Activated CD4-positive, alpha-beta T cell treated with anti-CD3 and anti-CD28 coated beads, Interleukin-2, amount 50 U/mL, for 16 hours (primary cell): ENCODE data around the gene OR4D9.
A peak's percentile ranks its signal among the peaks of the same experiment; 100 is the strongest.
"Not testable (repeated sequence)": the region's sequence is repeated elsewhere in the genome, so short reads cannot be mapped to it uniquely, and the experiment has no call there.

Source experiments
- DNase-seq: peaks from one replicate; pipeline ENCODE4 v3.0.0-alpha.2; 2020

Gene OR4D9

DNA sequence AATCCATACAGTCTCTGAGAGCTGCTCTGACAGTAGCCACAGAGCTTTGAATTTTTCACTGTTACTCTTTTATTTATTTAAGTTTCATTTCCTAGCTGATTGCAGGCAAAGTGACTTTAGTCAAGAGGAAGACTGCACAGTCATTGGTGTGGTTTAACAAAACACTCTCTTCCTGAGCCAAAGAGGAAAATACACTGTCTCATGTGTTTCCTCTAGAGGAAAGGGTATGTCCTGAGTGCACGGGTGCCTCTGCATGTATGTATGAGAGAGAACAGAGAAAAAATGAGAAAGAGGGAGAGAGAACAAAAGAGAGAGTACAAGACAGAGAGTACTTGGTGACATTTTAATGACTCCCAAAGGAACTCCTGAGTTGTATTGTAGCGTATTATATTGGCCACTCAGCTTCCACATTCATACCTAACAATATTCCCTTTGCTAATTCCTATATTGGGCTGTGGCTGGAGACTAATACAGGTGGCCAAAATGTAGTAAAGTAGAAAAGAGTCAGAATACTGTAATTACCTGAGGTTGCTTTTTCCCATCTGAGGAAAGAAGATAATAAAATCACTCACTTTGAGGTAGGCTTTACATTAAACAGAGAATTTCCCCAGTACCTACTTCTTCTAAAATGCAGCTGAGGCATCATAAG lies at the start of gene OR4D9:
TSS of gene OR4D9 (plus strand) at position 599 of the 649 bp plus-strand sequence. CDS start 3,374 bp downstream, outside the sequence.
- DNase-seq, result peak; percentile 20

DNA sequence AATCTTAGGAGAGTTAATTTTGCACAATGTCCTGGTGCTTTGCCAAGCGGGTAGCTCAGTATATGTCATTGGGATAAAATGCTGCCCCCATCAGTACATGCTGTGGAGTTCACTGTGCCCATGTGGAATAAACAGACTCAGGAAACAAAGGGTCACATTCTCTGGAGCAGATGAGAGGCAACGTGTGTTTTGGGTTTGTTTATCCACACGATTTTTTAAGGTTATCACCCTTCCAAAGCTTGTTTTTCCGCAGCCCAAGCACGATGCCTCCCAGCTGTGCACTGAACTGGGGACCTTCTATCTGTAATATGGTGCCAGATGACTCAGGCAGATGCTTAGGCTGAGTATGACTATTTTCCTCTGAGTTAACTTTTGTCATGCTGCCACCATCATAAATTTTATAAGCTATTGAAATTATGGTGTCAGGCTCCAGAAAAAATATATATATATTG lies 48.1 kb upstream of the OR4D9 start:
- no peak for DNase-seq

GRCh38 chr11:59473015-59473414 lies 38.3 kb upstream of the OR4D9 start, which contains the start of gene OR4D10:
TSS of gene OR4D10 (plus strand) at chr11:59473315. CDS start at chr11:59477430, 4,115 bp downstream.
- DNase-seq, result no peak

- no peak for DNase-seq
Measured at GRCh38 chr11:59475176-59475575, 36.2 kb upstream of the OR4D9 start.

DNA sequence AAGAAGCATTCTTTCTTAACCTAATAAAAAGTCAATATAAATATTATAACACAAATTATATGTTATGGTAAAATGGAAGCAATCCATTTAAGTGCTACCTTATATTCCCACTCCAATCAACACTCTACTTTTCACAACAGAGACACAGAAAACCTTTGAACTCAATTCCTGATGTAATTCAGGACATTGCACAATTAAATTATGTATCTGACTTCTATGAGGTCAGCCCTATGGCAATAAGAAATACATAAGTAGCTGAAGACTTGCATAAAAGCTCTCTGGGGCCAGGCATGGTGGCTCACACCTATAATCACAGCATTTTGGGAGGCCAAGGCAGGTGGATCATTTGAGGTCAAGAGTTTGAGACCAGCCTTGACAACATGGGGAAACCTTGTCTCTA lies 31.4 kb upstream of the OR4D9 start:
- no peak for DNase-seq

DNA sequence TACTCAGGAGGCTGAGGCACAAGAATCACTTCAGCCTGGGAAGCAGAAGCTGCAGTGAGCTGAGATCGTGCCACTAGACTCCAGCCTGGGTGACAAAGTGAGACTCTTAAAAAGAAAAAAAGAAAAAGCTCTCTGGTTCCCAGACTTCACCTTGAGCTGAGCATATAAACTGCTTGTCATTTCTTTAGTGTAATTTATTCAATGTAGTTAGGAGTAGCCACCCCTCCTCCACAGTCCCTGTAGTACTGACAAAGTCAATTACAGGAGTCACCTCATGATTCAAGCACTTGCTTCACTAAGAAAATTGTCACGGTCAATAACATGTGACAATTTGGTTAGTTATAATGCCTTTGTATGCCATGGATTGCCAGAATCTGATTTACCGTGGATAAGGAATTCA lies 31.0 kb upstream of the OR4D9 start:
- no peak for DNase-seq

DNA sequence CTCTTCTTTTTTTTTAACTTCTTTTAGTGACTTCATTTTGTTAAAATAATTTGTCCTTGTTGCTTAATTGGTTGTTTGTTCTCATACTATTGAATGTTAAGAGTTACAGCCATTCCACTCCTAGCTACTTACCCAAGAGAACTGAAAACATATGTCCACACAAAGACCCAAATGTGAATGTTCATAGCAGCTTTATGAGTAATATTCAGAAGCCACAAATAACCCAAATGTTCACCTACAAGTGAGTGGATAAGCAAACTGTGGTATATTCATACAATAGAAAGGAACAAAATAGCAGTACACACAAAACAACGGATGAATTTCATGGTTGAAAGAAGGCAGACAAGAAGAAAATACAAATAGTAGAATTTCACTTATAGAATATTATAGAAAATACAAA lies 9.4 kb upstream of the OR4D9 start:
- peak; percentile 12 for DNase-seq

DNA sequence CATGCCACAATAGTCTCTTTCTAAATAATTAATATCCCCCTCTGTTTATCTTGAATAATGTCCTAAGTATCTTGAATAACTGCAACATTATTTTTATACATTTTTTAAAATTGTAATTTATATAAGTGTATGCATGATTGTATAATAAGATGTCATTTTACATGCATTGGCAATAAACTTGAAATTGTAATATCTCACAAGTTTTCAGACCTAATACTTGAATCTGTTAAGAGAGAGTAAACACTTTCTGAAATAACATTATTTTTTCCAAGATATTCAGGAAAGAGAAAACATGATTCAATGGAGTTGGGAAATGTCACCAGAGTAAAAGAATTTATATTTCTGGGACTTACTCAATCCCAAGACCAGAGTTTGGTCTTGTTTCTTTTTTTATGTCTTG lies 8.1 kb upstream of the OR4D9 start, which contains the start of gene OR4D11:
TSS of gene OR4D11 (plus strand) at position 301 of the 400 bp plus-strand sequence. CDS start at position 301, 0 bp downstream.
- DNase-seq, result no peak

GRCh38 chr11:59511675-59512074 lies 336 bp downstream of the OR4D9 start:
- DNase-seq, result no peak

GRCh38 chr11:59520139-59520538 lies 8.8 kb downstream of the OR4D9 start:
- not testable (repeated sequence) for DNase-seq

- no peak for DNase-seq
Measured at GRCh38 chr11:59520741-59521140, 9.4 kb downstream of the OR4D9 start.

GRCh38 chr11:59523541-59523940 lies 12.2 kb downstream of the OR4D9 start:
- no peak for DNase-seq

DNA sequence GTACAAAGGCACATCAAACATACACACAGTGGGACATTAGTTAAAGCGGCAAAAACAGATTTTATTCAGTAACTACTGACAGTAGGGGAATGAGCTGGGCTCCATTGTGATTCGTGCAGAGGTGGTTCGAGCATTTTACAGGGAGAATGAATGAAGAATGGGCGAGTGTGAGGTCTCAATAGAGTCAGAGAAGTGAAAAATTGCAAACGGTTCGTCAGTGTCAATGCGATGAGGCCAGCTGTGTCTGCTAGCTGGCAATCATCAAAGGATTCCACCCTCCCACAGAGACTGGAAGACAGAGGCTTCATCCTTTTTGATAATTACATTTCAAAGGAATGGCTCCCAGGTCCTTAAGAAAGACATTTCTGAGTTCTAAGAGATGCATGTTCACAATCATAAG lies 17.4 kb downstream of the OR4D9 start:
- no peak for DNase-seq

DNA sequence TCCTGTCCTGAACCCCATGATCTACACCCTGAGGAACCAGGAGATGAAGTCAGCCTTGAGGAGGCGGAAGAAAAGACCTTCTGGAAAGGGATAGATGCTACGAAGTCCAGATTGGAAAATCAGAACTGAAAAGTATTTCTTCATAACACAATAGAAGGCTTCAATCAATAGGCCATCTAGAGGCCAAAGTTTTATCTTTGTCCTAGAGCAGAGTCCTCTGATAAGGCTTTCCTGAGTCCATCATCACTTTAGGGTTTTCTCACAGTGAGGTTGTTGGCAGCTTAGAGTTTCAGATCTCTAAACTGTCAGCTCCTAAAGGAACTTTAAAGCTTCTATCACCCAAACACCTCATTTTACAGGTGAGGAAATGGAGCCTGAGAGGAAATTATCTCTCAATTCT lies 21.3 kb downstream of the OR4D9 start:
- DNase-seq, result no peak

- DNase-seq, result no peak
Measured at GRCh38 chr11:59534676-59535075, 23.3 kb downstream of the OR4D9 start.

DNA sequence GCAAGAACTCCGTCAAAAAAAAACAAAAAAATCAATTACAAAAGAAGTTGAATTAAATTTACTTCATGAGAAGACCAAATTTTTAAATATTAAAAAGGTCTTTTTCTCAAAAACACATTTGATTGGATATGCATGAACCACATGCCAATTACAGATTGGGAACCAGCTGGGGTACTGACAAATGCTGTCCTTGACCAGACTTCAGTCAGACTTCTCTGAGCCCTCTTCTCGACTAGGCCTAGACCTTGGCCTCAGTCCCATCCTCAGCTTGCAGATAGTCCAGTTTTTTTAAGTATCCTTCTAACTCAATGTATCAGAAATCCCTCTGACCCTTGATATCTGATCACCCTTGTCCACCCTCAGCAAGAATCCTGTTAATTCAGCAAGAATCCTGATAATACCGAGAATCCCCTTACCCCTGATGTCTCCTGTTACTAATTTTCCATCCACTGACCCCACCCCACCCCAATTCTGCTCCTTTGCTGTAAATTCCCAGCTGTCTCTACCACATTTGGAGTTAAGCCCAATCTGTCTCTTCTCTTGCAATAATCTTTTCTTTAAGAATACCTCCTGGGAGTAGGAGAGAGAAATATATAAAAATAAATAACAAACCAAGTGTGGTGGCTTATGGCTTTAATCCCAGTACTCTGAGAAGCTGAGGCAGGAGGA lies 30.9 kb downstream of the OR4D9 start:
- DNase-seq, result no peak

DNA sequence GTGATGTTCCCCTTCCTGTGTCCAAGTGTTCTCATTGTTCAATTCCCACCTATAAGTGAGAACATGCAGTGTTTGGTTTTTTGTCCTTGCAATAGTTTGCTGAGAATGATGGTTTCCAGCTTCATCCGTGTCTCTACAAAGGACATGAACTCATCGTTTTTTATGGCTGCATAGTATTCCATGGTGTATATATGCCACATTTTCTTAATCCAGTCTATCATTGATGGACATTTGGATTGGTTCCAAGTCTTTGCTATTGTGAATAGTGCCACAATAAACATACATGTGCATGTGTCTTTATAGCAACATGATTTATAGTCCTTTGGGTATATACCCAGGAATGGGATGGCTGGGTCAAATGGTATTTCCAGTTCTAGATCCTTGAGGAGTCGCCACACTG lies 32.4 kb downstream of the OR4D9 start:
- not testable (repeated sequence) for DNase-seq

DNA sequence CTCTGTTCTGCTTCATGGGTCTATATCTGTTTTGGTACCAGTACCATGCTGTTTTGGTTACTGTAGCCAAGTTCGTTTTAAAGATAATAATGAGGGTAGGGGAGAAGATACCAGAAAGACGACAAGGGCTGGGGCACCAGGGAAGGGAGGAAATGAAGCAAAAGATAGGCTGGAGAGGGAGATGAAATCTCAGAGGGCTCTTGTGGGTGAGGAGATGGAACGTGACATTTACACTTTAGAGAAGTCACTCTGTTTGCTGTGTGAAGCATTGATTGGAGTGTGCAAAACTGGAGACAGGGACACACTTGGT lies 33.5 kb downstream of the OR4D9 start:
- DNase-seq, result no peak

DNA sequence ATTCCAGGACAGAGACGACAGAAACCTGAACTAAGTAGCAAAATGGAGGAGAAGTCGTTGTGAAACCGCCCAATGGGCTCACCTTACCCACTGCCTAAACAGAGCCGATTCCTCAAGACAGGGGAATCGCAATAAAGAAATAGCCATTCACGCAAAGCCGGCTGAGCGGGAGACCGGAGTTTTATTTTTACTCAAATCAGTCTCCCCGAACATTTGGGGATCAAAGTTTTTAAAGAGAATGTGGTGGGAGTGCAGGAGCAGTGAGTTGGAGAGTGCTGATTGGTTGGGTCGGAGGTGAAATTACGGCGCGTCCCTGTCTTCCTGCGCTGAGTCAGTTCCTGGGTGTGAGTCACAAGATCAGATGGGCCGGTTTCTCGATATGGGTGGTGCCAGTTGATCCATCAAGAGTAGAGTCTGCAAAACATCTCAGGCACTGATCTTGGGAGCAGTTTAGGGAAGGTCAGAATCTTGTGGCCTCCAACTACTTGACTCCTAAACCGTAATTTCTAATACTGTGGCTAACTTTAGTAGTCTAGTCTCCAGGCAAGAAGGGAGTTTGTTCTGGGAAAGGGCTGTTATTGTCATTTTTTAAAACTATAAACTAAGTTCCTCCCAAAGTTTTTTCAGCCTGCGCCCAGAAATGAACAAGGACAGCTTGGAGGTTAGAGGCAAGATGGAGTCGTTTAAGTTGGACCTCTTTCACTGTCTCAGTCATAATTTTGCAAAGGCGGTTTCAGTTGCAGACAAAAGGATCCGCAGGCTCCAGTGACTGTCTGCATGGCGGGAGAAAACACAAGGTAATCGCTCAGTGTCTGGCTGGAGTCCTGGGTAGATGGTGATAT lies 34.1 kb downstream of the OR4D9 start:
- DNase-seq, result peak; percentile 43

- DNase-seq, result not testable (repeated sequence)
Measured at GRCh38 chr11:59547605-59548308, 36.4 kb downstream of the OR4D9 start.

DNA sequence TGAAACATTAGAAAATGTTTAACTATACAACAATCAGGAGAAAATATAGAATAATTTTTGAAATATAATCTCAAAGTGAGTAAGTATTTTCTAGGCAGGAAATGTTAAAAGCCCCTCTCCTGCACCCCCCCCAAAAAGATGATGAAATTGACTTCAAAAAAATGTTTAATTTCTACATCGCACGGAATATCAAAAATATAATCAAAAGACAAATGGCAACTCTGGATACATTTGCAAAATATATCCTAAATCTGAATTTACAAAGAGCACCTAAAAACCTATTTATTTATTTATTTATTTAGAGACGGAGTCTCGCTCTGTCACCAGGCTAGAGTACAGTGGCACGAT lies 36.9 kb downstream of the OR4D9 start:
- no peak for DNase-seq

- peak; percentile 98 for DNase-seq
Measured at GRCh38 chr11:59550368-59550841, 39.1 kb downstream of the OR4D9 start.
